ENCODE data around the gene PPM1L. TPM values are rescaled to one million over a fixed set of nuclear protein-coding genes. Genes with fewer than 3 reads are reported as not detected.

PPM1L gene
- total and polyA plus RNA-seq, 10 of the 15 experiments (the other 5 are each of a cell fraction or from before 2014, with no cell fraction given), result under 0.01 to 0.33 (median 0.06) TPM; not detected in 1

DNA sequence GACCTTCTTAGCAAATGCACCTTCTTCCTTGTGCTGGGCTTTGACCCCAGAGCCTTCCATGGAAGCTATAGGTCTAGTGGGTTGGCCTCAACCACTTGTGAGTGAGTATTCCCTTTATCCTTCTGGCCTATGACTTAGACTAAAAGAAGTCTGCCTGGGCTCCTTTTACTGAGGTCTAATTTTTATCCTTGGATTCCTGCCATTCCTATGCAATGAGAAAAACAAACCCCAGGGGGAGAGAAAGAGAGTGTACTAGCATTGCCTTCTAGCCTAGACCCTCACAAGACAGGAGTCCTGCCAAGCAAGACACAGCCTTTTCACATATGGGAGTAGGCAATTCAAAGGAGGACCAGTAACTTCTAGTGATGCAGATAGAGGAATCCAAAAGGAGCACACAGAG, 155.4 kb downstream of the PPM1L start (continued):
- TF ChIP-seq, protein P1, sequence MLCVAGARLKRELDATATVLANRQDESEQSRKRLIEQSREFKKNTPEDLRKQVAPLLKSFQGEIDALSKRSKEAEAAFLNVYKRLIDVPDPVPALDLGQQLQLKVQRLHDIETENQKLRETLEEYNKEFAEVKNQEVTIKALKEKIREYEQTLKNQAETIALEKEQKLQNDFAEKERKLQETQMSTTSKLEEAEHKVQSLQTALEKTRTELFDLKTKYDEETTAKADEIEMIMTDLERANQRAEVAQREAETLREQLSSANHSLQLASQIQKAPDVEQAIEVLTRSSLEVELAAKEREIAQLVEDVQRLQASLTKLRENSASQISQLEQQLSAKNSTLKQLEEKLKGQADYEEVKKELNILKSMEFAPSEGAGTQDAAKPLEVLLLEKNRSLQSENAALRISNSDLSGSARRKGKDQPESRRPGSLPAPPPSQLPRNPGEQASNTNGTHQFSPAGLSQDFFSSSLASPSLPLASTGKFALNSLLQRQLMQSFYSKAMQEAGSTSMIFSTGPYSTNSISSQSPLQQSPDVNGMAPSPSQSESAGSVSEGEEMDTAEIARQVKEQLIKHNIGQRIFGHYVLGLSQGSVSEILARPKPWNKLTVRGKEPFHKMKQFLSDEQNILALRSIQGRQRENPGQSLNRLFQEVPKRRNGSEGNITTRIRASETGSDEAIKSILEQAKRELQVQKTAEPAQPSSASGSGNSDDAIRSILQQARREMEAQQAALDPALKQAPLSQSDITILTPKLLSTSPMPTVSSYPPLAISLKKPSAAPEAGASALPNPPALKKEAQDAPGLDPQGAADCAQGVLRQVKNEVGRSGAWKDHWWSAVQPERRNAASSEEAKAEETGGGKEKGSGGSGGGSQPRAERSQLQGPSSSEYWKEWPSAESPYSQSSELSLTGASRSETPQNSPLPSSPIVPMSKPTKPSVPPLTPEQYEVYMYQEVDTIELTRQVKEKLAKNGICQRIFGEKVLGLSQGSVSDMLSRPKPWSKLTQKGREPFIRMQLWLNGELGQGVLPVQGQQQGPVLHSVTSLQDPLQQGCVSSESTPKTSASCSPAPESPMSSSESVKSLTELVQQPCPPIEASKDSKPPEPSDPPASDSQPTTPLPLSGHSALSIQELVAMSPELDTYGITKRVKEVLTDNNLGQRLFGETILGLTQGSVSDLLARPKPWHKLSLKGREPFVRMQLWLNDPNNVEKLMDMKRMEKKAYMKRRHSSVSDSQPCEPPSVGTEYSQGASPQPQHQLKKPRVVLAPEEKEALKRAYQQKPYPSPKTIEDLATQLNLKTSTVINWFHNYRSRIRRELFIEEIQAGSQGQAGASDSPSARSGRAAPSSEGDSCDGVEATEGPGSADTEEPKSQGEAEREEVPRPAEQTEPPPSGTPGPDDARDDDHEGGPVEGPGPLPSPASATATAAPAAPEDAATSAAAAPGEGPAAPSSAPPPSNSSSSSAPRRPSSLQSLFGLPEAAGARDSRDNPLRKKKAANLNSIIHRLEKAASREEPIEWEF (IDR thresholded peaks at IDR 0.05; ENCODE audit: insufficient replicate concordance, low read depth, low read length), result no peak
- TF ChIP-seq STAT1 (conservative IDR thresholded peaks at IDR 0.05), result no peak
- TF ChIP-seq, protein P2, sequence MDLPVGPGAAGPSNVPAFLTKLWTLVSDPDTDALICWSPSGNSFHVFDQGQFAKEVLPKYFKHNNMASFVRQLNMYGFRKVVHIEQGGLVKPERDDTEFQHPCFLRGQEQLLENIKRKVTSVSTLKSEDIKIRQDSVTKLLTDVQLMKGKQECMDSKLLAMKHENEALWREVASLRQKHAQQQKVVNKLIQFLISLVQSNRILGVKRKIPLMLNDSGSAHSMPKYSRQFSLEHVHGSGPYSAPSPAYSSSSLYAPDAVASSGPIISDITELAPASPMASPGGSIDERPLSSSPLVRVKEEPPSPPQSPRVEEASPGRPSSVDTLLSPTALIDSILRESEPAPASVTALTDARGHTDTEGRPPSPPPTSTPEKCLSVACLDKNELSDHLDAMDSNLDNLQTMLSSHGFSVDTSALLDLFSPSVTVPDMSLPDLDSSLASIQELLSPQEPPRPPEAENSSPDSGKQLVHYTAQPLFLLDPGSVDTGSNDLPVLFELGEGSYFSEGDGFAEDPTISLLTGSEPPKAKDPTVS (IDR thresholded peaks at IDR 0.05; ENCODE audit: low read depth, low read length), result no peak
- TF ChIP-seq, protein P3, sequence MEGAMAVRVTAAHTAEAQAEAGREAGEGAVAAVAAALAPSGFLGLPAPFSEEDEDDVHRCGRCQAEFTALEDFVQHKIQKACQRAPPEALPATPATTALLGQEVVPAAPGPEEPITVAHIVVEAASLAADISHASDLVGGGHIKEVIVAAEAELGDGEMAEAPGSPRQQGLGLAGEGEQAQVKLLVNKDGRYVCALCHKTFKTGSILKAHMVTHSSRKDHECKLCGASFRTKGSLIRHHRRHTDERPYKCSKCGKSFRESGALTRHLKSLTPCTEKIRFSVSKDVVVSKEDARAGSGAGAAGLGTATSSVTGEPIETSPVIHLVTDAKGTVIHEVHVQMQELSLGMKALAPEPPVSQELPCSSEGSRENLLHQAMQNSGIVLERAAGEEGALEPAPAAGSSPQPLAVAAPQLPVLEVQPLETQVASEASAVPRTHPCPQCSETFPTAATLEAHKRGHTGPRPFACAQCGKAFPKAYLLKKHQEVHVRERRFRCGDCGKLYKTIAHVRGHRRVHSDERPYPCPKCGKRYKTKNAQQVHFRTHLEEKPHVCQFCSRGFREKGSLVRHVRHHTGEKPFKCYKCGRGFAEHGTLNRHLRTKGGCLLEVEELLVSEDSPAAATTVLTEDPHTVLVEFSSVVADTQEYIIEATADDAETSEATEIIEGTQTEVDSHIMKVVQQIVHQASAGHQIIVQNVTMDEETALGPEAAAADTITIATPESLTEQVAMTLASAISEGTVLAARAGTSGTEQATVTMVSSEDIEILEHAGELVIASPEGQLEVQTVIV (IDR thresholded peaks at IDR 0.05; ENCODE audit: borderline replicate concordance, partially characterized antibody), result no peak

All from GM12878 (cell line).